ENCODE data around the gene OR10J4. TPM values are rescaled to one million over a fixed set of nuclear protein-coding genes. Genes with fewer than 3 reads are reported as not detected.
A peak's percentile ranks its signal among the peaks of the same experiment; 100 is the strongest.
"Not testable (repeated sequence)": the region's sequence is repeated elsewhere in the genome, so short reads cannot be mapped to it uniquely, and the experiment has no call there.

The OR10J4 gene
- polyA plus RNA-seq (ENCODE audit: insufficient read length in 4 of 4), result not detected

DNA sequence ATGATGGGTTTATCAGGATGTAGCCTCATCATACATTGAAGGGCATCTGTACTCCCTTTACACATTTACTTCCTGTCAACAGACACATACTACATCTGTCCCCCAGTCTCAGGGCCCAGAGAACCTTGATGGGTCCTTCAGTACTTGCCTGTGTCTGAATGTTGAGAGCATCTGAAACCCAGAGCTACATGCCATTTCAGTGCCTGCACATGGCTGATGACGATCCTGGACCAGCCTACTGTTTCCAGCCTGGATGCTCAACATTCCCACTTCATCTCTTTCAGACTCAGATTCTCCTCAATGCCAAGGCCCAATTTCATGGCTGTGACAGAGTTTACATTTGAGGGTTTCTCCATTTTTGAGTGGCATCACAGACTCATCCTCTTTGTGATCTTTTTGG is at the start of gene OR10J4:
Gene OR10J4, plus strand, starts transcription at position 301 of the 400 bp plus-strand sequence.
- DNase-seq (ENCODE audit: low read depth in 4 of 4, low spot score in 2 of 4), result no peak

DNA sequence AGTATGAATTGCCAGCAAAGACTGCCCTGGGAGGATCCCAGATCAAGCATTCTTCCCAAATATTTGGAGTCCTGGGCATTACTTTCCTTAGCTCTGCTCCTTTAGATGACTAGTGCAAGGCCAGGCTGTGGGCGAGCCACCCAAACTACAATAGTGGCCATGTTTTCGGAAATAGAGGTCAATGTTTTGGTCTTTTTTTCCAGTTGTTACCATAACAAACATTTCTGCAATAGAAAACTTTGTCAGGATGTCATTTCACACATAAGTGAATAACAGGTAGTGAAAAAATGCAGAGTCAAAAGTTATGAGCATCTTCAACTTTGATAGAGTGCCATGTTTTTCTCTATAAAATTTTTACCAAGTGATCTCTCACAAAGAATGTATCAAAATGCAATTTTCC is 25.2 kb upstream of the OR10J4 start:
- no peak for DNase-seq (ENCODE audit: low read depth in 4 of 4, low spot score in 2 of 4)

DNA sequence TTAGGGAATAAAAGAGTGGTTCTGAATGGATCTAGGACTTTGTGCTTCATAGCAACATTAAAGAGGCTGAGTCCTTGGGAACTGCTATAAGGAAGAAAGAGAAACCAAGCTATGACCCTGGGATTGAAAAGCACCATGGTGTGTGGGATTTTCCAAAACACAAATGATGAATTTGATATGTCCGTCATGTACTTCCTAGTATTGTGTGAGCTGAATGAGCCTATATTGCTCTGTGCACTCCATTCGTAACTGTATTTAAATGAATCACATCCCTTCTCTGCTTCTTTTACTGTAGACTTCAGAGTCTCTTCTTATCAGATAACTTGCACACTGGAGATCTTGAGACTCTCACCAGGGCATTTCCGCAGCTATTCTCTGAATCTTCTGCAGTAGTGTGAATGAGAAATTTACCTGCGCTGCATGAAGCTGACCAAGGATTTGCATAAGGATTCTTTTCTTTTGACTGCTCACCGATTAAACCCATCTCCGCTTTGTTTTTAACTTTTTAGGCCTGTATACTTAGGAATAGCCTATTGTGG is 23.1 kb upstream of the OR10J4 start:
- DNase-seq (ENCODE audit: low read depth in 4 of 4, low spot score in 2 of 4), result no peak

DNA sequence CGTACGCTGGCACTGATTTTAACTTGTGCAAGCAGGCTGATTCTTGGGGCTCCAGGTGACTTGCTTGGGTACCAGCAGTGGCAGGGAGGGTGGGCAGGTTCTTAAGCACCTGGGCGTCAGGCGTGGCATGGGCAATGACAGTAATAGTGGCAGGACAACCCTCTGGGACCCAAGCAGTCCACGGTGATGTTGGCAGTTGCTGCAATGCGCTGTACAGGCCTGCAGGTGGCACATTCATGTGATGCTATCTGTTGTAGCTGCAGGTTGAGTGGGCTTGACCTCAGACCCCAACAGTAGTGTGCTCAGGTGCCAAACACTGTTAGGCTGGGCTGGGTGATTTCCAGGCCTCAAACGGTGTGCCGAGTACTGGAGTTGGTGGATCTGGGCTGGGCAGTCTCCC is 10.2 kb upstream of the OR10J4 start:
- DNase-seq (ENCODE audit: low read depth in 4 of 4, low spot score in 2 of 4), result no peak

DNA sequence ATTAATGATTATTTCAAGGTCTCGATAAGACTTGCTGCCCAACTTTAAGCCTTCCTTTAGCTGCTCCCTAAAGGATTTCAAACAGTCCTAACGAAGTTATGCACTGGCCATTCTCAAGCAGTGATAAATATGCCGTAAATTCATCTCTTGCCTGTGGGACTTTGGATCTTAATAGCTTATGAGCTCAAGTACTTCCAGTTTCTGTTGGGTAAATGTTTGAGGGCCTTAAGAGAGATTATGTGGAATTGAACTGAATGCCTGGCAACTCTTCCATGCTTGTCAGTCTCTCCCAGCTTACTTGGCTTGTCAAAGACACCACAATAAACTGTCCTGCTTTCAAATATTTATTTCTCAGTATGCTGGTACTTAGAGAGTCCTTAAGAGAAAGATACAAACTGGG is 3.5 kb upstream of the OR10J4 start:
- no peak for DNase-seq (ENCODE audit: low read depth in 4 of 4, low spot score in 2 of 4)

DNA sequence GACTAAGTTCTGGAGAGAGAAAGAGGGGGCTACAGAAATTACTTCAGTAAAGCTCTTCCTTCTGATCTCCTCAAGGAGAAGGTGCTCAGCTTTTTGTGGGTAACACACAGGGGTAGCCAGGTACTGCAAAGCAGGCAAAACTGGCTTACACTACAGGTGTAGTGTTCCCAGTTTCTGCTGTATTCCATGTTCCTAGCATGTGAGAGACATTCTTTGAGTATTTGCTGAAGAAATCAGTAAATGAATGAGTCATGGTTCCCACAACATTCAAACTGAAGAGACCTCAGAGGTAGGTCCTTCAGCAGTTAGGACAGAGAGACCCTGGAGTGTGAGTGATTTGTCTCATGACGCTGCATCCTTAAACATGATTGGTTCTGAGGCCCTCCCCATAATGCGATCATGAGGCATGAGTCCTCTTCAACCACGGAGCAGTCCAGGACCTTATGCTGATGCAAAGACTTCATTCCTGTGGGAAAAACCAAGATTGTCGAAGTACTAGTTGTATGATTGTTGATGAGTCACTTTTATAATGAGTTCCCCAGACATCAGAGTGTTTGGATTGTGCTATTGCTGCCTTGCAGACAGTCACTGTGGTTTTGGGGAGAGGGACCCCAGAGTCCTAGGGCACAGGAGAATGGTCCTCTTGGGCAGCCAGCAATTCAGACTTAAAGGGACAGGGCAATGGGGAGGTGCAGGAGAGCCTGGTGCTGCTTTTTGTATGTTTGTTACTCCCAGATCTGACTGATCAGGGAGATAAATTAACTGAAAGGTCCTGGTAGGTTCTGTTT is 2.7 kb upstream of the OR10J4 start:
- DNase-seq (ENCODE audit: low read depth in 4 of 4, low spot score in 2 of 4), result no peak

DNA sequence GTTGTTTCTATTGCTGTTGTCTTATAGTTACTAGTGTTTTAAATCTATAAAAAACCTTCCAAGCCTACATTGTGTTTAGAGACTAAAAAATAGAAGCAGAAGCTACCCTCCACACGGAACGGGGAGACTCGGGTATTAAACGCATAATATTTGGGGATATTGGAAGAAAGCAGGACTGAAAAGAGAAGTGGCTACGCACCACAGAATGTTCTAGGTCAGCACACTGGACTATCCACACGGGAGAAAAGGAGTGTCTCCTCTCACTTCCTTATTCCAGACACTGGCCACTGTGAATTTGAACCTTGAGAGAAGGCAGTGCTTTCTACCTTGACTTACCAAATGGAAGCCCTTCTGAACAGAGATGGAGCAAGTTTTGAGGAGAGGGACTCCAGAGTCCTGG is 1.0 kb upstream of the OR10J4 start:
- no peak for DNase-seq (ENCODE audit: low read depth in 4 of 4, low spot score in 2 of 4)

DNA sequence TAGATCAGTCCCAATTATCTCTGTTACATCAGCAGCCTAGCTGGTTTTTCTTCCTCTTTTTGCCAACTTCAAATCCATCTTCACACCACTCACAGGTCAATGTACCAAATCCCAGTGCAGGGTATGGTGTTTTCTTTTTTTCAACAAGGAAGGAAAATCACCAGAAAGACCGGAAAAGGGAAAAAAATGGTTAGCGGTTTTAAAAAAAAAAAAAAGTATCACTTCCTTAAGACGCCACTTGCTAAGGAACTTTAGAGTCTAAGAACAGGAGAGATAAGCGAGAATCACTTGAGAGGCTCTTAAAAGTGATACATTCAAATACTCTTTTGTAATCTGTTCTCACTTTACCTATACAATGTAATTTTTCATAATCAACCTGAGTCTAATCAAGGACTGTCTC is 4.5 kb downstream of the OR10J4 start:
- DNase-seq (ENCODE audit: low read depth in 4 of 4, low spot score in 2 of 4), result no peak

DNA sequence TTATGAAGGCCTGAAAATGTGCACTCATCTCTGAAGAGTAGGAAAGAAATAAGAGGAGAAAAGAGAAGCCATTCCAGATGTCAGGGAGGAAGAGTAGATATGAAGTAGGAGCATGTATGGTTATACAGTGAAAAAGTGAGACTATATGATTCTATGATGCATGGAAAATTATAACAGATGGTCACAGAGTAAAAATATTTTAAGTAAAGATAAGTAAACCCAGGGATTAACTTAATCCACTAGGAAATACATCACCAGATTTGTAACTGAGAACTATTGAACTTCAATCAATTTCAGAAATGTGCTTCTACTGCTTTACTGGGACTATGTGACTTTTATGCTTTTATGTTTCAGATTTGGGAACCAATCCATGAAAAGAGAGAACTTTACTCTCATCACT is 7.4 kb downstream of the OR10J4 start, which contains the start of gene OR10J1:
Gene OR10J1, plus strand, starts transcription at position 301 of the 400 bp plus-strand sequence. Its CDS starts 70 bp downstream, at position 371.
- DNase-seq (ENCODE audit: low read depth in 4 of 4, low spot score in 2 of 4), result no peak

DNA sequence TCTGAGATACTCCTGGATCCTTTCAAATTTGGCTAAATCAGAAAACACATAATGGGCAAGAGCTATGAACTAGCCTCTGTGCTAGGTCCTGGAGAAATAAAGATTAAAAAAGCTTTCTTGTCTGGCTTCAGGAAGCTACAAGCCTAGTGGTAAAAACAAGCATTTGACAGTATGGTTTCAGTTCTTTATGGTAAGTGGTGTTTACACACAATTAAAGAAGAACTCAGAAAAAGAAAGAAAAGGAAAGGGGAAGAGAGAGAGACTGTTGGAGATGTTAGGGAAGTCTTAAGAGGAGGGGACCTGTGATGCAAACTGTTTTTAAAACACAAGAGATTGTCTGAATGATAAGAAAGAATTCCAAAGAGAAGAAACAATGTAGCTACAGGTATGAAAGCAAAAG is 9.4 kb downstream of the OR10J4 start:
- no peak for DNase-seq (ENCODE audit: low read depth in 4 of 4, low spot score in 2 of 4)

DNA sequence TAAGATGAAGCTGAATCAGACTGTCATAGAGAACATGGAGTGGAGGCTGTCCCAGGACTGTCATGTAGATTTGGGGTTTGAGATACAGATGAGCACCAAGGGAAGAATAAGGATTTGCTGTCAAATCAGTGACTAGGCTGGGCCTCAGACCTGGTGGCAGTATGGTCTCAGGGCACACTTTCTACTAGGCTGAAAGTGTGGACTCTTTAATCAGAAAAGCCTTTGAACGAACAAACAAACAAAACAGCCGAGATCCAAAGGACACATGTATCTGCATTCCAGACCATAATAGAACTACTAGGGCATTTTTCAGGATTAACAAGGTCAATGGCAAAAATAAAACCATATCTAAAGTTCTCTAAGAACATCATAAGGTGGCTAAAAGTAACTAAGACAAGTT is 10.4 kb downstream of the OR10J4 start:
- no peak for DNase-seq (ENCODE audit: low read depth in 4 of 4, low spot score in 2 of 4)

DNA sequence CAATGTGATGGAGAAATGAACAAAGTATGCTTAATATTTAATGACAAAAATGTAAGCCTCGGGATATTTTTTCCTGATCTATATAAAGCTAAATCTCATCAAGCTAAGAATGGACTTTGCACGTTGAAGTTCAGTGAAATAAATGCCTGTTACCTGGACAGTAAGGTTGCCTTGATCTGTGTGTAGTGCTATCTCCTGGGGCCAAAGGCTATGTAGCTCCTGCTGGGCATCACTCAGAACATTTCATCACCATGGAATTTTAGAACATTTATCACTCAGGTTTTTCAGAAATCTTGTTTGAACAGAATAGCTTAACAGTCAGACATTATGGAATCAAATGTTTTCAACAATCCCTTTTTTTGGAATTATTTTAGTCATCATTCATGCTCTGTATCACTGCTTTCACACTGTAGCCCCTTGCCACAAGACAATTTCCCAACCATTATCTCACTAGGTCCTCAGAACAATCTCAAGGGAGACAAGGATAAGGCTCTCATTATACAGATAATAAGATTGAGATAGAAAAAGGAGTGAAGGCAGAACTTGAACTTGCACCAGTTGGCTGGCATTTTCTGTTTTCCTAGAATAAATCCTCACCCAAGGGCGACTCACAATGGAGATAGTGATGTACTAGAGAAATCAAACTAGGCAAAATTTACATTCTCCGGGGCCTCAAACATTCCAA is 11.2 kb downstream of the OR10J4 start:
- DNase-seq (ENCODE audit: low read depth in 4 of 4, low spot score in 2 of 4), result no peak

DNA sequence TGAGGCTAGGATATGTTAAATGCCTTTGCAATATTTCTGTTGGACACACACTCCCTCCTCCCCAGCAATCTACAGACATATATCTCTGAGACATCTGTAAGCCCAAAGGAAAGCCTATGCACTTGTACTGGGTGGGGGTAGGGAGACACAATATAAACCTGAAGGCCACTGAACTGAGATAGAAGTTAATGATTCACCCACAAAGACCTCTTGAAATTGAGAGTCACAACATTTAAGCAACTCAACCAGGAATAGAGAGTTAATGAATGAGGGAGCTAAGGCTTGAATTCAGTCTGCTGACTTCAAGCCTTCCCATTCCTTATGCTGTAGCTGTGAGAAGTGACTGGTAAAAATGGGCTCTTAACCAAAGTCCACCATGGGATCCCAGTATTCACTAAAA is 12.5 kb downstream of the OR10J4 start:
- peak in 2 of 4 donors; percentile 2 to 6 for DNase-seq (ENCODE audit: low read depth in 4 of 4, low spot score in 2 of 4)

DNA sequence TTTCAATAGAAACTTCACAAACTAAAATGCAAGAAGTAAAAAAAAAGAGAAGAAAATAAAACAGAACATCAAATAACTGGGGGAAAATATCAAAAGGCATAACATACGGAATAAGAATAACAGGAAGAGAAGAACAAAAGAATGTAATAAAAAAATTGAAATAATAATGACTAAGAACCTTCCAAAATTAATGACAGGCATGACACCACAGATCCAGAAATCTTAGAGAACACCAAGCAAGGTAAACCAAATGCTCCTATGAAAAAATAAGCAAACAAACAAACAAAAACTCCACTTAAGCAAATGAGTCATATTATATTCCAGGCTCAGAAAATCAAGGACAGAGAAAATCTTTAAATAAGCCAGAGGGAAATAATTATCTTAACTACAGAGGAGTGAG is 16.2 kb downstream of the OR10J4 start:
- DNase-seq (ENCODE audit: low read depth in 4 of 4, low spot score in 2 of 4), result no peak

DNA sequence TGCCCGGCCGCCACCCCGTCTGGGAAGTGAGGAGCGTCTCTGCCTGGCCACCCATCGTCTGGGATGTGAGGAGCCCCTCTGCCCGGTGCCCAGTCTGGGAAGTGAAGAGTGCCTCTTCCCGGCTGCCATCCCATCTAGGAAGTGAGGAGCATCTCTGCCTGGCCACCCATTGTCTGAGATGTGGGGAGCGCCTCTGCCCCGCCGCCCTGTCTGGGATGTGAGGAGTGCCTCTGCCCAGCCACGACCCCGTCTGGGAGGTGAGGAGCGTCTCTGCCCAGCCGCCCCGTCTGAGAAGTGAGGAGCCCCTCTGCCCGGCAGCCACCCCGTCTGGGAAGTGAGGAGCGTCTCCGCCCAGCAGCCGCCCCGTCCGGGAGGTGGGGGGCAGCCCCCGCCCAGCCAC is 17.6 kb downstream of the OR10J4 start:
- DNase-seq (ENCODE audit: low read depth in 4 of 4, low spot score in 2 of 4), result not testable (repeated sequence)

DNA sequence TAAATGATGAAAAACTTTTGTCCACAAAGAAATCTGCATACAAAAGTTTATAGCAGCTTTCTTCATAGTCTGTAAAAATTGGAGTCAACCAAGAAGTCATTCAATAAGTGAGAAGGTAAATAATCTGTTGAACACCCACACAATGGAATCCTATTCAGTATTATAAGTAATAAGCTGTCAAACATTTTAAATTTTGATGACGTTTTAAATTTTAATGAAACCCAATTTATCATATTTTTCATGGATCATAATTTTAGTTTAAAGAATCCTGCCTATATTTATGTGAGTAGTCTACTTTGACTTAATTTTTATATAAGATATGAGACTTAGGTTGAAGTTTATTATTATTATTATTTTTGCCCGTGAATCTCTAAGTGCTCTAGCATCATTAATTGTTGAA is 27.5 kb downstream of the OR10J4 start:
- no peak for DNase-seq (ENCODE audit: low read depth in 4 of 4, low spot score in 2 of 4)

DNA sequence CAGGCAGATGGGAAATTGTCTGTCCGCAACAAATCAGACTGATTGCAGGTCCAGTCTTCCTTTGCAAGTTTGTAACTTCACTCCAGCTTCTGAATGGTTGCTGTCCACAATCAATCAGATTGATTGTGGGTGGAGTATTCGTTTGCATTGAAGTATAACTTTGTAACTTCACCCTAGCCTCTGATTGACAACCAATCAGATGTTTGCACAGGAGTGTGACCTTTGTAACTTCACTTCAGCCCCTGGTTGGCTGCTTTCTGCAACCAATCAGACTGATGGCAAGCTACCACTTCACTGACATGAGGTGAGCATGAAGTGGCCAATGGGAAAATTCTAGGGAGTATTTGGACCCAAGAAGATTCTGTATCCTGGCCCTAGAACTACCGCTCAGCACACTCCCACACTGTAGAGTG is 33.2 kb downstream of the OR10J4 start:
- no peak for DNase-seq (ENCODE audit: low read depth in 4 of 4, low spot score in 2 of 4)

DNA sequence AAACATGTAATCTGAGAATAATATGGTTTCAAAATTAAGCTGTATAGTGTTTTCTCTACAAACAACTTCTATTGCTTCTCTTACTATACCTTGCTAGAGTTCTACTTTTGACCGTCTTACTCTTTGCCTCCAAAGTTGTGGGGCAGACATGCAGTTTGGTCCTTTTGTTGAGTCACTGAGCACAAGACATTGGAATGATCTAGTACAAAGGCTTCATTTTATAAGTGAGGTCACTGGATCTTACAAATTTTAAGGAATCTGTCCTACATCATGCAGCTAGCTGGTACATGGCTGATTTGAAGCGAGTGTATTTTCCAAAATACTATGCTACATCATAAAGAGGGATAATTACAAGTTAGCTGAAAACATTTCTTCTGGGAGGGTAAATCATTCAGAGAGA is 36.3 kb downstream of the OR10J4 start:
- DNase-seq (ENCODE audit: low read depth in 4 of 4, low spot score in 2 of 4), result no peak

DNA sequence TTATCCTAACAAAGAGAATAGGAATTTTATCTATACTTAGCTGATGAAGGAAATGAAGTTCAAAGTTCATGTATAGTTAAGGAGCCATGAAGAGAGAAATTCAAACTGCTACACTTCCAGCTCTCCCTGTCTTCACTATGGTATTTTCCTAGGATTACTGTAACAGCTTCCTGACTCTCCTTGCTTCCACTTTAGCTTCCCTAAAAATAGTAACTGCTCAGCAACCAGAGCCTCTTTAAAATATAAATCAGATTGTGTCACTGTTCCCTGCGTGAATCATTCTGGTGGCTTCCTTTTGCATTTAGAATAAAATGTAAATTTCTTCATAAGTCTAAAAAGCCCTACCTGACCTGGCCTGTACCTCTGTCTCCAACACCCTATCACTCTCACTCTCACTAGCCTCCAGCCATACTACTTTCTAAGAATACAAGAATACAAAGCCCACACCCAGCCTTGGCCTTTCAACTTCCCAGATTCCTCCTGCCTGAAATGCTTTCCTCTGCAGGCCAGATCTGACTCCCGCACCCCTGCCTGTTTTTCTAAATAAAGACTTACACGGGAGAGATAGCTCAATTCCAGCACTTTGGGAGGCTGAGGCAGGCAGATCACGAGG is 38.0 kb downstream of the OR10J4 start:
- no peak for DNase-seq (ENCODE audit: low read depth in 4 of 4, low spot score in 2 of 4)

DNA sequence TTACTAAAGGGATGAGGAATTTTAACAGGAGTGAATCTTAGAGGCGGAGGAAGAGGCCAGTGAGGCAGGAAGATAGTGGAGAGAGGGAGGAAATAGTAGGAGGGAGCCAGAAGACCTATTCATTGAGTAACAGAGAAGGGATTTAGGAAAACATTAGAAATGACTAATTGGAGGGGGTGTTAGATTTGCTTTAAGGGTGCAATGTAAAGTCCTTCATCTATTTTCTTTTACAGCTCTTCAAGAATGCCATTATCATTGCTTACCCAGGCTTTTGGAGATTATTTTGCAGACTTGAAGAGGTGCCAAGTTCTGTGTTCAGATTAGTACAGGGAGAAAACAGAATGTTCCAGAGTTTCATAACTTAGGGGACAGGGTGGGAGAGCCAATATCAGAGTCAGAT is 41.3 kb downstream of the OR10J4 start:
- DNase-seq (ENCODE audit: low read depth in 4 of 4, low spot score in 2 of 4), result no peak

DNA sequence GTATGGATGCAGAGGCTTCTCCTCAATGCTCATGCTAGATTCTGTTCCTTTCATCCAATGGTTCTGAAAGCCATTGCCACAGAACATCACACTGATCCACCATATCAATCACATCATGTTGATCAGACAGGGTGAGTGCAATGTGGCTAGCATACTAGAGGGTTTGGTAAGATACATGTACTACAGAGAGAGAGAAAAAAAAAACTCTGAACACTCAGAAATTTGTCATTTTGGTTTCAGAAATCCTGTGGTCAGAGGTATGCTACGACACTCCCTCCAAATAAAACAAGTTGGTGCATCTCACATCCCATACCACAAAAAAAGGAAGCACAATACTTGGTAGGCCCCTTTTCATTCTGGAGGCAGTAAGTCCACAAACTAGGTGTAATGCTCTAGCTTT is 42.9 kb downstream of the OR10J4 start:
- DNase-seq (ENCODE audit: low read depth in 4 of 4, low spot score in 2 of 4), result no peak

Measured in left renal cortex interstitium (tissue), 4 donors.